ENCODE results near the gene VAMP4. TPM values are rescaled to one million over a fixed set of nuclear protein-coding genes. Genes with fewer than 3 reads are reported as not detected.

VAMP4 gene
- total RNA-seq, 1 donor from 2014 or later = 10.2 TPM

- H3K27me3 Mint-ChIP-seq (ENCODE audit: low read depth) = peaks cover 21% of the 10 kb centered on the region
- H3K27ac Mint-ChIP-seq = no peak overlapping the region
- intact Hi-C loops (cut with micrococcal nuclease) = loop anchor here (2.0 kb wide), 2 partner anchors 88 to 330 kb away; partner anchors contain the start of gene VAMP4
- H3K9me3 Mint-ChIP-seq = no peaks in the 10 kb centered on the region
- H3K4me3 Mint-ChIP-seq (ENCODE audit: low read depth) = no peak overlapping the region
- H3K36me3 Mint-ChIP-seq (ENCODE audit: low read depth) = no peaks in the 10 kb centered on the region
- H3K4me1 Mint-ChIP-seq (ENCODE audit: low read depth) = peaks cover 10% of the 10 kb centered on the region
- DNase-seq (ENCODE audit: low spot score) = no peak
Observed at GRCh38 chr1:171654201-171654941, 87.5 kb downstream of the VAMP4 start.

- intact Hi-C loops (cut with micrococcal nuclease) = loop anchor here (2.0 kb wide), 2 partner anchors 89 to 331 kb away; partner anchors contain the start of gene VAMP4
- H3K27me3 Mint-ChIP-seq (ENCODE audit: low read depth) = peaks cover 21% of the 10 kb centered on the region
- H3K4me1 Mint-ChIP-seq (ENCODE audit: low read depth) = peaks cover 10% of the 10 kb centered on the region
- no peak for DNase-seq (ENCODE audit: low spot score)
- H3K27ac Mint-ChIP-seq = no peak overlapping the region
- H3K4me3 Mint-ChIP-seq (ENCODE audit: low read depth) = no peak overlapping the region
- no peaks in the 10 kb centered on the region for H3K9me3 Mint-ChIP-seq
- no peaks in the 10 kb centered on the region for H3K36me3 Mint-ChIP-seq (ENCODE audit: low read depth)
Observed at GRCh38 chr1:171653796-171654195, 88.1 kb downstream of the VAMP4 start.

- H3K4me1 Mint-ChIP-seq (ENCODE audit: low read depth) = peaks cover 10% of the 10 kb centered on the region
- intact Hi-C loops (cut with micrococcal nuclease) = no loop called here
- H3K9me3 Mint-ChIP-seq = no peaks in the 10 kb centered on the region
- no peak for DNase-seq (ENCODE audit: low spot score)
- H3K4me3 Mint-ChIP-seq (ENCODE audit: low read depth) = no peak within 1 kb of the TSS
- no peaks in the 10 kb centered on the region for H3K36me3 Mint-ChIP-seq (ENCODE audit: low read depth)
- peaks cover 21% of the 10 kb centered on the region for H3K27me3 Mint-ChIP-seq (ENCODE audit: low read depth)
- no peak within 1 kb of the TSS for H3K27ac Mint-ChIP-seq
Observed at GRCh38 chr1:171652234-171652822, 89.5 kb downstream of the VAMP4 start, which contains the start of gene MYOC. Gene MYOC (minus strand): TSS chr1:171652688. CDS start chr1:171652611, 77 bp downstream.

Other genes with a start within 250 kb of the VAMP4 start
- gene MYOCOS, start 119.8 kb downstream of the VAMP4 start, total RNA-seq = 0.14 TPM in 1 of 2 replicates, not detected in the other
- not detected in 2 replicates for gene MYOC, start 89.4 kb downstream of the VAMP4 start, total RNA-seq
- gene METTL13, start 39.6 kb upstream of the VAMP4 start, total RNA-seq = 50.0 and 53.6 TPM in 2 replicates
- 0.37 and 0.41 TPM in 2 replicates for gene DNM3, start 99.4 kb upstream of the VAMP4 start, total RNA-seq